Activated CD8-positive, alpha-beta memory T cell treated with anti-CD3 and anti-CD28 coated beads for 48 hours (primary cell): ENCODE measurements around the gene MEI4.
"Not testable (repeated sequence)": the region's sequence is repeated elsewhere in the genome, so short reads cannot be mapped to it uniquely, and the experiment has no call there.

ENCODE experiments used
- DNase-seq, 3 experiments: peaks; one replicate each; pipeline ENCODE4 v3.0.0-alpha.2; 2020; ENCODE audit warnings: low read depth in 2 of 3, low spot score in 2 of 3

The MEI4 gene

DNA sequence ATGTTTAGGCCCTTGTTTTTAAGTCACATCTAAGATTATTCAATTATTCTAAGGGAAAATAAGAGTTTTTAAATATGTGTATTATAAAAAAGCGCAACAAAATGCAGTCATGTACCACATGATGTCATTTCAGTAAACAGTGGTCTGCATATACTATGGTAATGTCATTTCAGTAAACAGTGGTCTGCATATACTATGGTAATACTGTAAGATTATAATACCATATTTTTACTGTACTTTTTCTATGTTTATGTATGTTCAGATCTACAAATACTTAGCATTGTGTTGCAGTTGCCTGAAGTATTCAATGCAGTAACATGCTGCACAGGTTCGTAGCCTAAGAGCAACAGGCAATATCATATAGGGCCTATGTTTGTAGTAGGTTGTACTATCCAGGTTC, 21.4 kb downstream of the MEI4 start:
- no peak for DNase-seq

GRCh38 chr6:77678048-77678447, 25.2 kb downstream of the MEI4 start:
- no peak for DNase-seq

GRCh38 chr6:77683515-77683914, 30.7 kb downstream of the MEI4 start:
- DNase-seq = no peak

- no peak for DNase-seq
Observed at GRCh38 chr6:77686931-77687330, 34.1 kb downstream of the MEI4 start.

DNA sequence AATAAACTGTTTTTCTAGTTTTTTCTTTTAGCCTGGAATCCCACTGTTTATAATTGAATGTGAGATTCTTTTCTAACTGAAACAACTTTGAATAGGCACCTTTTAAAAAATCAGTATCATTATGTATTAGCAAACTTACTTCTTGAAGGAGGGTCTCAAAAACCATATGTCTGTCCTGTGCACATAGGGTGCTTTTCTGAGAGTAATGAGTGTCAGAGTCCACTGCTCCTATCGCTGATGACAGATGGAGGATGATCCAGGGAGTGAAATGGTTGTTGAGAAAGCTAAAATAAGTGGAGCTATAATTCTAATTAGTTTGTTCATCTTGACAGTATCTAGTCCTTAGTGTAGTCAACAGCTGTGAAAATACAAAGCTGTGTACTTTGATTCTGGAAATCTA, 35.8 kb downstream of the MEI4 start:
- no peak for DNase-seq

GRCh38 chr6:77700095-77700494, 47.3 kb downstream of the MEI4 start:
- not testable (repeated sequence) for DNase-seq

GRCh38 chr6:77707603-77708002, 54.8 kb downstream of the MEI4 start:
- DNase-seq = no peak

DNA sequence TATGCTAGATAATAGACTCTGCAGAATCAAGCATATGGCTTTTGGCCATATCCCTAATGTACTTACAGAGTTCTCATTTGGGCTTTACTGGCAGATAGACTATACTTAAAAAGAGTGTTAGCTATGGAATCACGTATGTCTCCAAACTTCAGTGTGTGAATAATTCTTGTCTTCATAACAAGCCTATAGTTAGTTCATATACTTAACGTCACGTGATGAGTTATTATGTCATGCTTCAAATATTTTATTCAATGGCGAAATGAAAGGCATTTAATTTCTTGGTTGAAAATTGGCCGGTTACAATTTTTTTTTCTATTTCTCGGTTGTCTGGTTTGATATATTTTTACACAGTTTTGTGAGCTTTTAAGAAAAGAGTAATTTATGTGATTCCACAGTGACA, 62.7 kb downstream of the MEI4 start:
- no peak for DNase-seq

- DNase-seq = no peak
Observed at GRCh38 chr6:77716311-77716710, 63.5 kb downstream of the MEI4 start.

DNA sequence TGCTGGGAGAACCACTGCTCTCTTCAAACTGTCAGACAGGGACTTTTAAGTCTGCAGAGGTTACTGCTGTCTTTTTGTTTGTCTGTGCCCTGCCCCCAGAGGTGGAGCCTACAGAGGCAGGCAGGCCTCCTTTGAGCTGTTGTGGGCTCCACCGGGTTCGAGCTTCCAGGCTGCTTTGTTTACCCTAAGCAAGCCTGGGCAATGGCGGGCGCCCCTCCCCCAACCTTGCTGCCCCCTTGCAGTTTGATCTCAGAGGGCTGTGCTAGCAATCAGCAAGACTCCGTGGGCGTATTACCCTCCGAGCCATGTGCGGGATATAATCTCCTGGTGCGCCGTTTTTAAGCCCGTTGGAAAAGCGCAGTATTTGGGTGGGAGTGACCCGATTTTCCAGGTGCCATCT, 83.2 kb downstream of the MEI4 start:
- DNase-seq = not testable (repeated sequence)

DNA sequence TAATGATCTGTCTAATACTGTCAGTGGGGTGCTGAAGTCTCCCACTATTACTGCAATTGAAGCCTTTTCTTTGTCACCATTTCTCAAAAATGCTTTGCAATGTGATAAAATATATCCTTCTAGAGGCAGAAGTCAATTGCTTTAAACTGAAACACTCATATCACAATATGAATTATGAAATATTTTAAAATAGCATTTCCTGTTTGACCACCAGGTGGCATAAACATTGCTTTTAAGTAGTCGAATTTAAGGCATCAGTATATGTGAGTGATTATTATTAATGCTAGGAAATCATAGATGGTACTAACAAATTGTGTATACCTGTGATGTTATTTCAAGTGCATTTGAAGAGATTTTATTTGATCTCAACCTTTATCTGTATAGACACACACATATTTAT, 87.5 kb downstream of the MEI4 start:
- DNase-seq = no peak

DNA sequence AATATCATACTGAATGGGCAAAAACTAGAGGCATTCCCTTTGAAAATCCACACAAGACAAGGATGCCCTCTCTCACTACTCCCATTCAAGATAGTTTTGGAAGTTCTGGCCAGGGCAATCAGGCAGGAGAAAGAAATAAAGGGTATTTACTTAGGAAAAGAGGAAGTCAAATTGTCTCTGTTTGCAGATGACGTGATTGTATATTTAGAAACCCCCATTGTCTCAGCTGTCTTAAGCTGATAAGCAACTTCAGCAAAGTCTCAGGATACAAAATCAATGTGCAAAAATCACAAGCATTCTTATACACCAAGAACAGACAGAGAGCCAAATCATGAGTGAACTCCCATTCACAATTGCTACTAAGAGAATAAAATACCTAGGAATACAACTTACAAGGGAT, 99.3 kb downstream of the MEI4 start:
- not testable (repeated sequence) for DNase-seq

GRCh38 chr6:77762386-77762785, 109.5 kb downstream of the MEI4 start:
- no peak for DNase-seq

- DNase-seq = no peak
Observed at GRCh38 chr6:77763124-77763523, 110.3 kb downstream of the MEI4 start.

- DNase-seq = no peak
Observed at GRCh38 chr6:77764364-77764763, 111.5 kb downstream of the MEI4 start.

- DNase-seq = no peak
Observed at GRCh38 chr6:77773157-77773822, 120.5 kb downstream of the MEI4 start.

- no peak for DNase-seq
Observed at GRCh38 chr6:77774457-77774856, 121.6 kb downstream of the MEI4 start.

DNA sequence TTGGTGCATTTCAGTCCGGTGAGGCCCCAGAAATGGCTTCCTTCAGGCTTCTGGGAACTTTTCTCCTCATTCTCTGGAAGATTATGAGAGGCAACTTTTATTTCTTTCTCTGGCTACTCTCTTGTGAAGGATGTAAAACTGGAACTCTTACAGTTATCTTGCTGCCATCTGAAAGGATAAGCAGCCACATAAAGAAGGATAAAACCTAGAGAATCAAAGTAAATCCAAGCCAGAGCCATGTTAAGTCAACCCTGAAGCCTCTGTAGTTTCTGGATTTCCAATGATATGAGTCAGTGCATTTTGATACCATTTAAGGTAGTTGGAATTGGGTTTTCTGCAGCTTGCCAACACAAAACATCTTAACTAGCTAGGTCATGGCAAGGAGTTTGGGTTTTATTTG, 123.6 kb downstream of the MEI4 start:
- no peak for DNase-seq

DNA sequence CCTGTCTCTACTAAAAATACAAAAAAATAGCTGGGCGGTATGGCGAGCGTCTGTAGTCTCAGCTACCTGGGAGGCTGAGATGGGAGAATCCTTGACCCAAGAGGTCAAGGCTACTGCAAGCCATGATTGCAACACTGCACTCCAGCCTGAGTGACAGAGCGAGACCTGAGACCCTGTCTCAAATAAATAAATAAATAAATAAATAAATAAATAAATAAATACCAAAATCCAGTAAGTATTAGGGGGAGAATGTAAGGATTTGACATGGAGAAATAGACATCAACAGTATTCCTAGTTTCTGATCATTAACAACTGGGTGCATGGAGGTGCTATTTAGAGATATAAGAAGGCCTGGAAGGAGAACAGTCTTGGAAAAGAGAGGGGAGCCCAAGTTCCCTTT, 125.7 kb downstream of the MEI4 start:
- DNase-seq = no peak

DNA sequence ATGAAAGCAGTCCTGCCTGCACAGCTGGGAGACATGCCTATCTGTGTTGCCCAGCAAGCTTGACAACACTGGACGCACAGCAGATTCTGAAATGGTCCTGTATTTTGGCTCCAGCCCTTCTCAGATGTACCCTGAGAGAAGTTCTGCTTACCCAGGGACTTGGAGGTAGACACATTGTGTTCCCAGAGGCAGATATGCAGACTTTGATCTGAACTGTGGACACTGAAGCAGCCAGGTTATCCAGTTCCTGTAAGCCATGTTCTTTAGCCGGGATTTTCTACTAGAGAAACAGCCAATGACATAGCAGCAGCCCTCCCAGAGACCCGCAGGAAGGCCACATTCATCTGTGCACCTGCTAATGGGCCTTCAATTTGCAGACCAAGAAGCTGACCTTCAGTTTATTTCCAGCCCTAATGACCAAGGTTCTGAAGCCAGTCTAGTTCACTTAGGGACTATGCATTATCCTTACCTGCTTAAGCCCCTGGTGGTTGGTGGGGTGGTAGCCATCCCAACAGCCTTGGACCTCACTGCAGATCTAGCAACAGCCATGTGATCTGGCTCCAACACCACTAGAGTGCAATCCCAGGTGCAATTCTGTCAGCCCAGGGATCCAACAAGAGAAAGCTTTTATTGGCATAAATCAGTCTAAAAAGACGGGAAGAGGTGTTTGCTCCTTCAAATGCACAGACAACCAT, 134.2 kb downstream of the MEI4 start:
- DNase-seq = no peak

GRCh38 chr6:77796824-77797809, 144.3 kb downstream of the MEI4 start:
- no peak for DNase-seq

DNA sequence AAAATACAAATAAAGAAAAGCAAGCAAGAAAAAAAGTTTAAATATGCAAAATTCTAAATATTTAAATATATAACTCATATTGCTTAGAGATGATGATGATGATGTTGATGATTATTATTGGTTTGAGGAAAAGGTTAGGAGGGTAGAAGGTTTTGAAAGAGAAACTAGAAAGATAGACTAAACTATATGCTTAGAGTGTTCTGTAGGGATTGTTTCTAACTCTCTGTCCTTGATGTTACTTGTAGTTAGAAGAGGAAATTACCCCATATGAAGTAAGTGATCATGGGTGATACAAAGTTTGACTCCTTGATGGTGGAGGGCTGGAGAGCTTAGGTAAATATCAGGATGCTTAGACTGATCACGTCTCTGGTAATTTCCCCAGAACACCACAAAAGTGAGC, 159.5 kb downstream of the MEI4 start:
- no peak for DNase-seq
